NCI-H1436 treated with DMSO at 0.1 percent for 48 hours (cell line): ENCODE results near the gene ST7.
A peak's percentile ranks its signal among the peaks of the same experiment; 100 is the strongest.
"Not testable (repeated sequence)": the region's sequence is repeated elsewhere in the genome, so short reads cannot be mapped to it uniquely, and the experiment has no call there.

ENCODE experiments used
- DNase-seq: peaks from one replicate; lab custom pipeline; 2025; lab: John Stamatoyannopoulos, UW

ST7 gene

DNA sequence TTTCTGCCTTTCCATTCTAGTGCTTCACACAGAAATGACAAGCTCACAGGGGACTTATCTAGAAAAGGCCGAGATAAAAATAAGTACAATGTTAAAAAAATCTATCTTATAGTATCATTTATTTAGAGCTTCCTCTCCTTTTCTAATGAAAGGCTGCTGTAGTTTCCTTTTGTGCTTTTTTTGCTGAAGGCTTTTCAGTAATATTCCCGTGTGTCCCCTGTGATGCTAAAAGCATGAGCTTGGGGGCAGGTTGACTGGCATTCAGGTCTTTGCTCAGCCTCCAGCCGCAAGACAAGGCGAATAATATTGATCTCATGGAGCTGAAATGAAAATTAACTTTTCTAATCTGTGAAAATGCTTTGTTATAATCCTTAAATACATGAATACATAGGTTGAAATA is 143.0 kb downstream of the ST7 start:
- DNase-seq, result no peak

DNA sequence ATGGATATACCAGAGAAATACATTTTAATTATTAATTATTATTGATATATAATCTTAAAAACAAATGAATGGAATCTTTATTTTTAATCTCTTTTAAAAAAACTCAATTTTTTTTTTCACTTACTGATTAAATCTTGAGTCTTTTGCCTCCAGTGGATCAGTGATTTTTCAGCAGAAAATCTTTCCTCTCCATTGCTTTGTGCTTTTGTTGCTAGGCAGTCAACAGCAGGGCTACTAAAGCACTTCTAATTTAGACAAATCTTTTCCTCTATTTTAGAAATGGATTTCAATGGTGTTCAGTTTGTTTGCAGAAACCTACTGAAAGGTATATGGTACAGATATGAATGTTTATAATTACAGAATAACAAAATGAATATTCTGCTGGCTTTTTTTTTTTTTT is 143.6 kb downstream of the ST7 start:
- no peak for DNase-seq

DNA sequence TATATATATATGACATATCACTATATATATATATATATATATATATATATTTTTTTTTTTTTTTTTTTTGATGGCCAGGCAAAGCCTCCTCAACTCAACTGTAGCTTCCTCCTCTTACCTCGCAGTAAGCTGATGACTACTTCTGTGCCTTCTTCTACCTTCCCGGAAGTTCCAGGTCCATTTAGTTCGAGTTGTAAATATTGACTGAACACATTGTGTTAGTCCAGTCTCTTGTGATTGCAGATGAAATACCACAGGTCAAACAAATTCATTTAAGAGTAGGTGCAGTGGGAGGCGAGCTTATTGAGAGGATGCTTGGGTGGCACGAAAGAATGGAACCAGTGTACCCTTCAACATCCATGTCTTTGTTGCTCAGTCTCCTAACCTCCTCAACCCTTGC is 144.6 kb downstream of the ST7 start:
- no peak for DNase-seq

DNA sequence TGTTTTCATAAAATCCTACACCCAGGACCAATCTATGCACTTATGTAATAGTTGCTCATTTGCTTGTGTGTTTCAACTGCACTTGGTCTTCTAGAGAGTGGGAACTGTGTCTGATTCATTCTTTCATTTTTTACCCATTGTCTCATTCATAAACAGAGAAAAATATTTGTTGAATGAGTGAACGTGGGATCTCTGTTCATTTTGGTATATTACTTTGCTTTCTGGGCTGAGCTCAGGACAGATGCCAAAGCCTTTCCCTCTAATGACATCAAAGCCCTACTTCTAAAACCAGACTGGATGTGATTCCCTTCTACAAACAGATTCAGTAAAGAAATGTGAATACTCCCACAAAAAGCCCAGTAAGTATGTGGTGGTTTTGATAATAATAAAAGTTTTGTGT is 145.2 kb downstream of the ST7 start:
- DNase-seq, result no peak

DNA sequence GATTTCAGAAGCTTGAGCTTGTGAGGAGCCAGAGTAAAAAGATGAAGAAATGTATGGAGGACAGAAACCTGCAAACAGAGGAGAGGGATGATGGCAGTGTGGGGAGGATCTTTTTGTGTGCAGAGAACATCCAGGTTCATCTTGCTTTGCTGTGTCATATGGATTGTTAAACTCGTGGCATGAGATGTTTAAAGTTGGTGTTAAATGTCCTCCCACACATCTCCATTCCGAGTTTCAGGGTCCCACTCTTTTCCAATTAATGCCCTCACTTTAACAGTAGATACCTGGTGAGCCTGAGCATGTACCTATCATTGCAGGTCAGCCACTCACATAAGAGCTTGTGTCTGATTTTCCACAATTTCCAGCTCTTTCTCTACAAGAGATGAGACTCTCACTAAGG is 147.7 kb downstream of the ST7 start:
- DNase-seq, result no peak

DNA sequence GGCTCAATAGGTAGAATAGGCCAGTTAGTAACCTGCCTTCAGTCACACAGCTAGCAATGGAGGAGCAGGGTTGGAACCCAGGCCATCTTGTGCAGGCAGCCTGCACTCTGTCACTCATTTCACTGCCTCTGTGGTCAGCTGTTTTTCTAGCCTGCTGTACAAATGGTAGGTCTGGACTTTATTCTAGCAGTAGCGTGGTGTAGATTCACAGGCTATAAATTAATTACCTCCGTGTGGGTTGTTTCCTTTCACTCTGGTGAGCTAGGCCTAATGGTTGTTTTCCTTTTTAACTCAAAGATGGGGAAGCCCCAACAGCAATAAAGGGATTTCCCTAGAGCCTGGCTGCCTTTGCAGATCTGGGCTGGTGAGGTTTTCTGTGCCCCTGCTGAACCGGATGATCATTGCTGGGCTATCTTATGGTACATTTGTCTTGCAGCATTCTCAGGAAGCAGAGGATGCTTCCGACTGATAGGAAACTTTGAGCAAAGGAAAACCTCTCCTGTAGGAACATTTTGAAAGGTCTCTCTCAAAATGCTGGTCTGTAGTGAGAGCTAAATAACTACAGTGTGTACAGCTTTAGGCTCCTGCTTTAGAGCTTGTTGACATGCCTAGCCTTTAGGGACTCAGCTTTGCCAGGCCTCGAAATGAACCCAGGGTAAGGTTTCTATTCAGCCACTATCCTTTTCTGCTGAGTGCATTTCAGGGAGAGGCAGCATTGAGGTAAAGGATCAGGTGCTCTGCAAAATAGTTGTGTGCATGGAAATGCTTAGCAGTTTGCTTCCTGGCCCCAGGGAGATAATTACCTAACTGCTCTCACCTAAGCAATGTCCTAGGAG is 157.4 kb downstream of the ST7 start:
- DNase-seq, result no peak

DNA sequence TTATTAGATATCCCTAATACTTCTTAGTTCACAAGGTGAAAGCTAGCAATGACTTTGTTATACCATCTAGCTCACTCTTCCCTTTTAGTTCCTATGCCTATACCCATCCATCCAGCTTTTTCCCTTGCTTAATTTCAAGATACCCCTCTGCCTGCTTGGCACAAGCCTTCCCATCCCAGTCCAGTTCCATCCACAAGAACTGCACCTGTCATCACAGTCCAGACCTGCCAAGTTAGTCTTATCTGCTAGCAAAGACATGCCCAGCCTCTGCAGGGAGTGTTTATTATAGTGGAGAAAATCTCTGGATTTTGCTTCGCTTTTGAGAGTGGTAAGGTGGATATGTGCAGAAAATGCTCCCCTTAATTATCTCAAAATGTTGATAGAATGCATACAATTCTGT is 158.2 kb downstream of the ST7 start:
- no peak for DNase-seq

DNA sequence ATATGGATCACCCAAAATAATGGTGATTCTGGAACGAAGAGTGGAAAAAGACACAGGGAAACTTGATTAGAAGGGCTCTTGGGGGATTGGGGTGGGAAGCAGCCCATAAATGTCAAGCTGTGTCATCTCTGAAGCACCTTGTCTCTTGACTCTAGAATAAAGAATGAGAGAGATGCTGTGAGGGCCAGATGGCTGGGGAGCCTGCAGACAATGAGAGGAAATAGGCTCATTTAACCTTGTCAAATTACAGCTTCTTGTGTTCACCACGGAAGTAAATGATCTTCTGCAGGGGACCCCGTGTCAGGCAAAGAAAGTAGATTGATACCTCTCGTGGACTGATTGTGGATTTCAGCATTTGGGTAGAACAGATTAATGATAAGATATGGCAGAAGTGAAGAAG is 159.3 kb downstream of the ST7 start:
- DNase-seq, result no peak

DNA sequence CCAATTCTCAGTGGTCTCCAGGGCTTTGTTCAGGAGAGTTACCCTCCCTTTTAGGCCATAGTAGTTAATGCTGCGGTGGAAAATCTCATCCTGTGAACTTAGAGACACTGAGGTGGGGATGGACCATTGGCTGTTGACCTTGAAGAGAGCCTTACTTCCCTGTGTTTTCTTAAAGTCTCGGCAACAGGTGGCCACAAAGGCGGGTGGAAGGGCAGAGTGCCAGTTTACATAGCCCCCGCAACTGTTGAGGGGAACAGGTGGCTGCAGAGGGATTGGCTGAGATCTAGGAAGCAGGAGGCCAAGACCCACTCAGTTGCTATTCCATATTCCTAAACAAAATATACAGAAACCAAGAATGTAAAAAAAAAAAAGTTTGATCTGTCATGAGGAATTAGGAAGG is 160.6 kb downstream of the ST7 start:
- DNase-seq, result no peak

DNA sequence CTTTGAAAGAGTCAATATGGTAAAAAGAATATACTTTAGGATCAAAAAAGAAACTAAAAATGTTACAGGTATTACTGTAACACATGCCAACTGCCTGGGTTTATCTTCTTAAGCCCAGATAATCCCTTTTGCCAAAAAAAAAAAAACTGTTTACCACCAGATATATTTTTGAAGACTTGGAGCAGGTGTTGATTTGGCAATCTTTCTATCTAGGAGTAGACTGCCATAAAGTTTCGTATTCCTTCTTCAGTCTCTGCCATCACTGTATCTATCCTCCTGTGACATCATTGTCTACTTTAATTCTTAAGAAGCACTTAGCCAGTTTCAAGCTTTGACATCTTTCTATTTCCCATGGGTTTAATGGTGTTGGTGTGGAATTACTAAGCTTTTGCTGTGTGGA is 161.0 kb downstream of the ST7 start:
- DNase-seq, result no peak

DNA sequence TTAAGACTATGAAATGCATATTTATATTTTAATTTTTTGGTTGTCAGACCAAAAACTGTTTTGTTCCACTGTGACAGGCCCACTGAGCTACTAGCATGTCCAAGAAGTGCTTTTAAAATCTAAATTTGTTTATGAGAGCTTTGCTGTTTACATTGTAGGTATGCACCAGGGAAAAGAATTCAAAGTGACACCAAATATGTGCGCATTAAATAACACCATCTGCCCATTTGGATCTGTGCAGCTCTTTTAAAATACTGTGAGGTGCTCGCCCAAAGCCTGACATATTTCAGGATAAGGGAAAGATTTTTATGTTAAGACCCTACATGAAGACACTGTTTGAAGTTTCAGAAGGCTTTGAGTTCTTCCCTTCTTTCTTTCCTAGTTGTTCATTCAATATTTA is 162.9 kb downstream of the ST7 start:
- no peak for DNase-seq

DNA sequence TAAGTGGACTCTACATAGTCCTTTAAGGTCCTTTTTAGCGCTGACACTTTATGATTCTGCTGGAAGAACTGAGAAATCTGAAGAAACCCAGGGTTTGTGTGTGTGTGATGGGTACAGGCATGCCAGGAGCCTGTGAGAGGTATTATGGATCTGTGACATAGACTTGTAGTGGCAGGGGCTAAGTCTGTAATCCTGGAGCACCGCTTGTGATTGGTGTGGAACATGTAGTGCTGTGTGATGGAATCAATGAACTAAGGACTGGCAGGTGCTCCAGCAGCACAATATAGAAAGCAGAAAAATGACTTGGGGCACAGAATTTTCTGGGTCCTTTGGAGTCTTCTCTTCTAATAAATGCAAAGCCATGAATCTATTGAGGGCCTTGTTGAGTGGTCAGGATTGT is 163.9 kb downstream of the ST7 start:
- DNase-seq, result no peak

DNA sequence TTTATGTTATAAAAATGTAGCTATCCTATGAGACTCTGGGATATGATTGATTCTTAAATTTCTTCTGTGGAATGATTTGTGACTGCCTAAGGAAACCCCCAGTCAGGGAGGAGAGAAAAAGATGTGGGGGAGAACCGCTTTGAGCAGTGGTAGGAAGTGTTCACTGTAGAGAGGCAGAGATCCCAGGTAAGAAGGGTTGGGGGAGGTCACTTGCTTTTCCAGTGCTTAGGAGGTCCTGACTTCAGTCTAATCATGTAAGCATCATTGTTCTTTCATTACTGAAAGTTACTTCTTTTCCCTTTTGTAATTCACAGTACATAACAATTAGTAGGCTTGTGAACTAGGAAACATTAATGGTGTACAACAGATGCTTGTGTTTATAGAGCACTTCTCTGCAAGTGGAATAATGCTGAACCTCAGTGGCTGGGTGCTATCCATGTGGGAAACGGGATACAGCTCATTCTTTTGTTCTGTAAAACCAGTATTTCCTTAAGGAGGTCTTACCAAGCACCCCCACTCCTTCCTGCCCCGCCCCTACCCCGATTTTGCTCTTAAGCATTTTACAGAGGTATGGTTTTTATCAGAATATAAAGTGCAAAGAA is 165.4 kb downstream of the ST7 start:
- DNase-seq, result no peak

DNA sequence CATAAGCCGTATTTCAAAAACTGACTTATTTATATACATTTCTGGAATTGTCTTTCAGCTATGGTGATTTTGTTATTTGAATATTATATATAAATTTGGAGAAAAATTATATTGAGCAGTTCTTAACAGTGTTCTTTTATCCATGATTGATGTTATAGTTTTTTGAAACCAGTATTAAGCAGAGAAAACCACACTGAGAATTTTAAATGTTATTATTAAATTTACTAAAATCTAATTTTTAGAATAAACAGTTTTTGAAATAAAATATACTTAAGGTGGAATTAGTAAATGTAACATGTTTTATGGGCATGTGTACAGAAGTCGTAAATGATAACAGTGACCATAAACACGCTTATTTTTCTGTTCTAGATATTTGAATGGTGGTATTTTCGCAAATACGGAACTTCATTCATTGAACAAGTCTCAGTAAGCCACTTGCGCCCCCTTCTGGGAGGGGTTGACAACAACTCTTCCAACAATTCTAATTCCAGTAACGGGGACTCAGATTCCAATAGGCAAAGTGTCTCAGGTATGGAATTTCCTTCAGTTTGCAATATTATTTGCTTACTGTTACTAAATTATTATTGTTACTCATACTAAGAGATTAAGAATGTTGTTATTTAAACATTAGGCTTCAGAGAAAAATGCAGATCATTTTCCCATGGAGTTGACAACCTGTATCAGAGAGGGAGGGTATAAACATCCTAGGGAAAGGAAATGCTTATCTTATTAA is 166.1 kb downstream of the ST7 start:
- DNase-seq, result no peak

DNA sequence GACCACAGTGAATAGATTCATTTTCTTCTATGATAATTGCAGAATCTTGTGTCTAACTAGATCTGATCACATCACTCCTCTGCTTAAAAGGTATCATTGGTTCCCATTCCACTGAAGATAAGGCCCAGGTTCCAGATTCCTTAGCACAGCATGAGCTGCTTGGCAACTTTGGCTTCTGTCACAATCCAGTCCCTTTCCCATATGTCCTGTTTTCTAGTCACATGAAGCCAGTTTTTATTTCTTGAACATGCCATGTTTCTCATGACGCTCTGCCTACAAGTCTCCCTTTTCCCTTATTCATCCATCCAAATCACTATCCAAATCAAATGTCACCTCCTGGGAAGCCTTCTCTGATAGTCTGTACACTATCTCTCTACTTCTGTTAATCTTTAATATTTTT is 167.0 kb downstream of the ST7 start:
- not testable (repeated sequence) for DNase-seq

DNA sequence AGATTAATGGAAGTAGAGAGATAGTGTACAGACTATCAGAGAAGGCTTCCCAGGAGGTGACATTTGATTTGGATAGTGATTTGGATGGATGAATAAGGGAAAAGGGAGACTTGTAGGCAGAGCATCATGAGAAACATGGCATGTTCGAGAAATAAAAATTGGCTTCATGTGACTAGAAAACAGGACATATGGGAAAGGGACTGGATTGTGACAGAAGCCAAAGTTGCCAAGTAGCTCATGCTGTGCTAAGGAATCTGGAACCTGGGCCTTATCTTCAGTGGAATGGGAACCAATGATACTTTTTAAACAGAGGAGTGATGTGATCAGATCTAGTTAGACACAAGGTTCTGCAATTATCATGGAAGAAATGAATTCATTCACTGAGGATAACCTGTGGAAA is 168.7 kb downstream of the ST7 start:
- not testable (repeated sequence) for DNase-seq

DNA sequence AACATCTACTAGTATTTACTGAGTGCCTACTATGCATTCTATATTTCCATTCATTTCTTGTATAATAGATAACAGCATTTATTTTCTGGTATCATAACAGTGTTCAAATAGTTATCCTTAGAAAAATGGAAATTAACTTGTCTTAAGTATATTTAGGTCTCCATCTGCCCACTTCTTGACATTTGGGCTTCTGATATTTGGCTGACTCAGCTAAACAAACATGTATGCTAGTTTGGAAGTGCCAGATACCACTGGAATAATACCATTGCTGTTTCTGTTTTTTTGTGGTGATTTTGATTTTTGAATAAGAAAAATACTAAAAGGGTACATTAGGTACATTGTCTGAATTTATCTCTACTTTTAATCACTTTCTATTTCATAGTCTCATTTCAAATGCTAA is 169.2 kb downstream of the ST7 start:
- DNase-seq, result no peak

DNA sequence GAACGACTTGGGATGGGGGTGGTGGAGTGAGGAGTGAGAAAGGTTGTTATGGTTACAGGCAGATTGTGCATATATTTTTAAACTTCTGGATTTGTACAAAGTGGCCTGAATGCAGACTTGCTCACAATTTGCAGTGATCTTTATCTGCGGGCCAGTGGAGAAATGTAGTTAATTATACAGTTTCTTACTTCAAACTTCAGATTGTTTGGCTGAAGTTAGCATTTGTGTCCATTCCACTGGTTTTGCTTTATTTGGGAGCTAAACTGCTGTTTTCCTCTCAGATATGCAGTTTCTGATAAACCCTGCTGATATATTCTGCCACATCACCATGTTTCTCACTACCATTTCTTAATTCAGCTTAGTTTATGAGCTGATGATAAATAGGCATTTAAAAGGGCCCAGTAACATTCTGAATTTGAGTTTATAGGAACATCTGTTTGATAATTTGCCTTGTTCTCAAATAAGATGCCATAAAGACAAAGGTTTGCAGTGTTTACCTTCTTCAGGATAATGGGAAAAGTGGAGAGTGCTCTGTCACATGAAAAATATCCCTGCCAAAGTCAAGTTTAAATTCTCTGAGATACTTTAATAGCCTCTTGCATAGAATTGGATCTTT is 170.1 kb downstream of the ST7 start:
- DNase-seq, result no peak

DNA sequence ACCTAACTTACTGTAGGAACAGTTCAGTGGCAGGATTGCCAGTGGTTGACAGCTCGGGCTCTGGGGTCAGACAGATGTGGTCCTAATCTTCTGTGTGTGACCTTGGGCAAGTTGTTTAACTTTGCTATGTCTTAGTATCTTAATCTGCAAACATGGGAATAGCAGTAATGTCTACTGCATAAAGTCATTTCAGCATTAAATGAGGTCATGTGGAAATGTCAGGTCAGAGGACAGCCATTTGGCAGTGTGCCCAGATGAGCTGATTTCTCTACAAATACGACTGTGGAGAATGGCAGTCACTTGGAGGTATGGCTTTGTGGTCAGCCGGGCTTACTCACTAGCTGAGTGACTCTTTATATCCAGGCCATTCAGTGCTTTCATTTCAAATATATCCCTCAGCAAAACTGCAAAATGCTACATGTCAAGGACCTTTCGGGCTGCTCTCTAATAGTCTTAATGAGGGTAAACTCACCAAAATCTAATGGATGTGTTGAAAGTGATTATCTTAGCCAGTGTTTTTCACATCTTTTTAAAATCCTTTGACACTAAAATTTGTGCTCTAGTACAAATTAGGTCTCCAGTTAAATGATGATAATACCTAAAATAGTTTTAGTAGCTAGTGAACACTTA is 171.4 kb downstream of the ST7 start:
- DNase-seq, result no peak

DNA sequence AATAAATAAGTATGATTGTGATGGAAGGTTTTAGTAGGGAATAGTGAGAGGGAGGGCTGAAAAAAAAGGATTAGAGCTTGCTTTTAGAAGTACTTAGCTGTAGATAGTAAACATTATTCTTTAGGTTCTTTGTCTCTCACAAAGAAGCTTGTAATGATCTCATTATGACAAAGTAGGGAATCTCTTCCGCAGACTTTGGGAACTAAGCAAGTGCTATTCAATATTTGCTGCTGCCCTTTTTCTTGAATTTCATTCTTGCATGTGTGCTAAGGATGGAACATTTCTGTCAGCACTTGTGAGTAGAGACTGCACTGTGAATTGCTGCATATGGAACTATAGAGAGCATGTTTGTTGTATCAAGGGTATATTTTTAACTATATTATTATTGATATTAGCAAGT is 173.4 kb downstream of the ST7 start:
- DNase-seq, result no peak

DNA sequence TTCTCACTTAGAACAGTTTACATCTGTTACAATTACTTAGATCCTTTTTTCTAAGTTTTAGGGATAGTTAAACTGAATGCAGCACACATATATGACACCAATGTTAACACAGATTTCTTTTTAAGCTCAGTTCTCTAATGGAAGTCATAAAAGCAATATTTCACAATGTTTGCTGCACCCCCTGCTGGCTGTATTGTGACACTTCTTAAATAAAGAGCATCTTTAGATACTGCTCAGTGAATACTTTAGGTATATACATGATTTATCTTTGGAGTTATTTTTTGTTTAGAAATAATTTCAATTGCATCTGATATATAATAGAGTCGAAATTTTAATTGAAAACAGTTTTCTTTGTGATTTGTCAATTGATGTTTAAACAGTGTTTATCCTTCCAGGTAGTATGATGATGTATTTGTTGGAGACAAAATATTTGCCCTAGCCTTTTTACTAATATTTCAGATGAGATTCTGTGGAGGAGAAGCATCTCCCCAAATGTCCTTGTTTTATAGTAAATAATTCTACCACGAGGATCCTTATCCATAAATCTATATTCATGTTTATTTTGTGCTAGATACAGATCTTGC is 174.4 kb downstream of the ST7 start:
- DNase-seq, result peak; percentile 43

DNA sequence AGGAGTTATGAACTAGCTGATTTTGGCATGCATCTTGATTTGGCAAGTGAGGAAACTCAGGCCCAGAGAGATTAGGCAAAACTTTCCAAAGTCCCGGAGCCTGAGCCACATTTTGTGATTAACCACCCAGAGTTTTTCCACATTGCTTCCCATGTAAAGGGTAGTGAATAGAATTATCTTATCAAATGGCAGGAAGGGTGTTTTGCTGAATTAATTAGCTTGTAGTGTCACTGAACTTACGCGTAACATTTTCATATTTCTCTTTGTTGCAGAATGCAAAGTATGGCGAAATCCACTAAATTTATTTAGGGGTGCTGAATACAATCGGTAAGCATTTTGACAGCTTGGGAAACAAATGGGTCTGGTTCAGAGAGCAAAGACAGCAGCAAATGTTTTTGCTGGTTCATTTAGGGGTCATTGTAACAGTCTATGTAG is 176.2 kb downstream of the ST7 start:
- DNase-seq, result no peak
